K562 (cell line): ENCODE data around the gene BMPR2. TPM values are rescaled to one million over a fixed set of nuclear protein-coding genes. Genes with fewer than 3 reads are reported as not detected.

Source experiments
- ATAC-seq: fragments of 200-7000 bp; cut with Tn5 transposase; 3 replicates; pipeline ENCODE4 v1.9.1; 2020; ENCODE audit warnings: moderate library complexity
- BruUV-seq: library from RNA; stranded (reverse); fragments of 400-500 nt; replicated peaks from 2 replicates; lab custom pipeline; 2021; lab: Mats Ljungman, UMichigan
- CTCF ChIA-PET: fragments of 300-600 bp; formaldehyde crosslinking; extraction: SDS; loops from one replicate; lab custom pipeline; 2021; ENCODE audit warnings: low intra/inter-chr PET ratio; lab: Yijun Ruan, JAX
- POLR2A ChIA-PET: fragments of 300-600, 350-650 bp; sonication (Branson Sonifier 250); formaldehyde crosslinking; extraction: SDS; loops from one replicate; lab custom pipeline; 2021; ENCODE audit warnings: antibody characterized with exemption, inconsistent platforms; lab: Yijun Ruan, JAX
- DNase-seq, 4 experiments: peaks; one replicate each; pipeline versions ENCODE4 v3.0.0 to v3.0.0-alpha.2; 2011 to 2018; ENCODE audit warnings: low spot score in 3 of 4, mixed read lengths in 3 of 4; ENCODE audit errors: extremely low read depth in 1 of 4
- FAIRE-seq: peaks from 2 replicates; lab custom pipeline; 2011; peaks lifted over from hg19 to GRCh38; lab: Jason Lieb, UNC
- H2AFZ ChIP-seq: 2 replicates; pipeline ENCODE4 v1.6.0; 2011; ENCODE audit warnings: low read depth, low read length, control low read depth, inconsistent platforms
- H3K27ac ChIP-seq: fragments of 200-600 bp; 3 replicates; pipeline ENCODE4 v1.8.0; 2011; ENCODE audit warnings: low read depth, mild to moderate bottlenecking, control low read depth, inconsistent platforms, low read length, moderate library complexity, mixed read lengths; ENCODE audit errors: extremely low read depth
- H3K27me3 ChIP-seq, 2 experiments: fragments of 300-600 bp in 1 of 2; 2 replicates in 1 of 2; 3 replicates in 1 of 2; pipeline versions ENCODE4 v1.6.0 to v1.8.0; 2011; ENCODE audit warnings: inconsistent platforms in 2 of 2, low read length in 2 of 2, mild to moderate bottlenecking in 1 of 2, mixed read lengths in 1 of 2, moderate library complexity in 1 of 2; ENCODE audit not compliant: control insufficient read depth in 2 of 2, insufficient read depth in 2 of 2
- H3K36me3 ChIP-seq: fragments of 300-600 bp; 3 replicates; pipeline ENCODE4 v1.8.0; 2011; ENCODE audit warnings: mild to moderate bottlenecking, low read length, inconsistent platforms; ENCODE audit not compliant: control insufficient read depth, insufficient read depth
- H3K4me1 ChIP-seq, 2 experiments: fragments of 200-600 bp in 1 of 2; replicated peaks in 1 of 2; 2 replicates in 1 of 2; 3 replicates in 1 of 2; pipeline versions ENCODE4 v1.5.1 to v1.8.0; 2011; ENCODE audit warnings: inconsistent platforms in 2 of 2, low read length in 2 of 2, mild to moderate bottlenecking in 1 of 2, mixed read lengths in 1 of 2, moderate library complexity in 1 of 2; ENCODE audit not compliant: control insufficient read depth in 2 of 2, insufficient read depth in 2 of 2
- H3K4me2 ChIP-seq: 2 replicates; pipeline ENCODE4 v1.6.1; 2011; ENCODE audit warnings: low read length, control low read depth, inconsistent platforms, mixed read lengths; ENCODE audit not compliant: insufficient read depth
- H3K4me3 ChIP-seq: fragments of 200-600 bp; sonication (generic), shearing (Covaris generic); 2 replicates; pipeline ENCODE4 v1.5.1; 2016; ENCODE audit warnings: control low read depth, inconsistent platforms
- H3K79me2 ChIP-seq: fragments of 200-600 bp; 3 replicates; pipeline ENCODE4 v1.8.0; 2011; ENCODE audit warnings: low read length, inconsistent platforms; ENCODE audit not compliant: control insufficient read depth, insufficient read depth
- H3K9ac ChIP-seq, 2 experiments: 2 replicates each; pipeline versions ENCODE4 v1.6.0 to v1.6.1; 2011; ENCODE audit warnings: low read depth in 2 of 2, low read length in 2 of 2, control low read depth in 1 of 2, inconsistent platforms in 1 of 2, mild to moderate bottlenecking in 1 of 2, mixed read lengths in 1 of 2; ENCODE audit not compliant: insufficient read depth in 1 of 2
- H3K9me1 ChIP-seq: one replicate; pipeline ENCODE4 v1.6.0; 2011; ENCODE audit warnings: inconsistent platforms, mild to moderate bottlenecking, low read length, moderate library complexity; ENCODE audit not compliant: control insufficient read depth, insufficient read depth
- H3K9me3 ChIP-seq: replicated peaks from 2 replicates; pipeline ENCODE4 v1.5.1; 2011; ENCODE audit warnings: low read depth, low read length, inconsistent platforms; ENCODE audit not compliant: control insufficient read depth, insufficient read depth
- H4K20me1 ChIP-seq: replicated peaks from 2 replicates; pipeline ENCODE4 v1.6.1; 2011; ENCODE audit warnings: low read length, inconsistent platforms, mixed read lengths; ENCODE audit not compliant: control insufficient read depth, insufficient read depth
- CCAR2 ChIP-seq: fragments of 200-400 bp; formaldehyde crosslinking; IDR thresholded peaks from 2 replicates; pipeline ENCODE4 v1.6.1; 2017; ENCODE audit warnings: mild to moderate bottlenecking, low read depth, low read length
- CHD1 ChIP-seq: fragments of 200-600 bp; sonication (generic); IDR thresholded peaks from one replicate; pipeline ENCODE4 v1.6.1; 2012; ENCODE audit warnings: mild to moderate bottlenecking, moderate library complexity, low read length, inconsistent platforms
- EZH2 ChIP-seq: IDR thresholded peaks from 2 replicates; pipeline ENCODE4 v1.6.1; 2012; ENCODE audit warnings: low read depth, mild to moderate bottlenecking, inconsistent platforms, low read length, borderline replicate concordance
- LEF1 ChIP-seq: fragments of 450-650 bp; IDR thresholded peaks from 2 replicates; pipeline ENCODE4 v1.6.1; 2016; ENCODE audit warnings: mild to moderate bottlenecking
- NEUROD1 ChIP-seq: fragments of 150-350 bp; IDR thresholded peaks from 2 replicates; pipeline ENCODE4 v1.6.1; 2014; ENCODE audit warnings: borderline replicate concordance, low read length, low read depth; ENCODE audit not compliant: partially characterized antibody
- NUFIP1 ChIP-seq: fragments of 450-650 bp; IDR thresholded peaks from 2 replicates; pipeline ENCODE4 v1.6.1; 2018; ENCODE audit not compliant: partially characterized antibody
- PHF20 ChIP-seq: fragments of 450-650 bp; IDR thresholded peaks from 2 replicates; pipeline ENCODE4 v1.6.1; 2018; ENCODE audit not compliant: partially characterized antibody
- RBFOX2 ChIP-seq: fragments of 200-400 bp; formaldehyde crosslinking; IDR thresholded peaks from 2 replicates; pipeline ENCODE4 v1.6.1; 2017; ENCODE audit warnings: low read depth, mild to moderate bottlenecking, low read length, moderate library complexity
- RFX7 ChIP-seq: fragments of 250-450 bp; sonication (Bioruptor Pico); IDR thresholded peaks from 2 replicates; pipeline ENCODE4 v1.5.1; 2021; ENCODE audit warnings: mild to moderate bottlenecking
- SIX5 ChIP-seq, 2 experiments: IDR thresholded peaks; 2 replicates each; pipeline ENCODE4 v1.6.1; 2011; ENCODE audit warnings: low read length in 2 of 2, borderline replicate concordance in 1 of 2, low read depth in 1 of 2, mild to moderate bottlenecking in 1 of 2, moderate library complexity in 1 of 2; ENCODE audit not compliant: insufficient read depth in 1 of 2
- SMAD3 ChIP-seq: fragments of 450-650 bp; formaldehyde crosslinking; conservative IDR thresholded peaks from 2 replicates; pipeline ENCODE4 v1.4.0; 2020; ENCODE audit warnings: mild to moderate bottlenecking
- SMC3 ChIP-seq: conservative IDR thresholded peaks from 2 replicates; pipeline ENCODE4 v1.6.1; 2011; ENCODE audit warnings: low read depth, low read length, improper control_type of control experiment; ENCODE audit not compliant: insufficient read depth
- SNRNP70 ChIP-seq: fragments of 200-400 bp; formaldehyde crosslinking; optimal IDR thresholded peaks from 2 replicates; pipeline ENCODE3; 2017; ENCODE audit warnings: low read depth, low read length
- SUPT5H ChIP-seq: fragments of 450-650 bp; IDR thresholded peaks from 2 replicates; pipeline ENCODE4 v1.6.1; 2016
- ZHX1 ChIP-seq: fragments of 150-350 bp; conservative IDR thresholded peaks from 2 replicates; pipeline ENCODE4 v1.6.1; 2014; ENCODE audit warnings: low read length
- ZNF589 ChIP-seq: fragments of 200-800 bp; sonication (Bioruptor generic); IDR thresholded peaks from 2 replicates; pipeline ENCODE4 v1.6.1; 2016; ENCODE audit warnings: low read depth, missing genetic modification characterization, missing compliant biosample characterization
- ZNF668 ChIP-seq: fragments of 250-450 bp; sonication (Bioruptor Pico); IDR thresholded peaks from 2 replicates; pipeline ENCODE4 v1.8.0; 2022; ENCODE audit warnings: mild to moderate bottlenecking, inconsistent platforms
- ZNF76 ChIP-seq: fragments of 250-450 bp; sonication (Bioruptor Pico); IDR thresholded peaks from 2 replicates; pipeline ENCODE4 v1.4.0; 2020; ENCODE audit warnings: mild to moderate bottlenecking, moderate library complexity, borderline replicate concordance
- WGBS: fragments of 100-300 bp; shearing (Covaris generic); methylation state at CpG from one replicate; pipeline ENCODE4 v1.1.6; 2016; ENCODE audit warnings: low coverage, mixed read lengths; ENCODE audit not compliant: insufficient coverage; ENCODE audit errors: missing lambda C conversion rate; 5-methylcytosine and 5-hydroxymethylcytosine counted together
- in situ Hi-C: fragments of 300-500 bp; cut with MboI; formaldehyde crosslinking; loops from 4 replicates; pipeline ENCODE4 v1.15.0; 2018; ENCODE audit warnings: inconsistent platforms, mixed read lengths
- intact Hi-C: fragments of 100-400 bp; cut with micrococcal nuclease; formaldehyde crosslinking; loops from 2 replicates; pipeline ENCODE4 v1.14.2; 2022
- polyA plus RNA-seq, 8 experiments: library from polyadenylated mRNA; depleted of rRNA in 4 of 8; stranded (reverse) in 5 of 8; unstranded in 3 of 8; fragments of >200 nt; fragmentation: Nextera tagmentation in 2 of 8; fragmentation: Illumina TruSeq in 1 of 8; extraction: Ambion mirVana in 2 of 8; extraction: Trizol in 1 of 8; gene quantifications; 2 replicates each; pipeline versions ENCODE4 v1.2.1 to v1.2.3, GENCODE V29; 2011 to 2014; ENCODE audit warnings: inconsistent platforms in 1 of 8, missing spikeins in 1 of 8
- total RNA-seq, 7 experiments: library from RNA; depleted of rRNA in 6 of 7; stranded (reverse); fragments of >200 nt in 6 of 7; fragmentation: Illumina TruSeq in 2 of 7; extraction: Trizol in 2 of 7; gene quantifications; 2 replicates each; pipeline versions ENCODE4 v1.2.1 to v1.2.3, GENCODE V29; 2011 to 2021; ENCODE audit warnings: low replicate concordance in 1 of 7
- TF ChIP-seq, protein P1 (sequence below): fragments of 250-450 bp; sonication (Bioruptor Pico); IDR thresholded peaks from 2 replicates; pipeline ENCODE4 v1.4.0; 2020

The BMPR2 gene
- total and polyA plus RNA-seq, 9 of the 15 experiments (the other 6 are each of a cell fraction or from before 2014, with no cell fraction given) = 0.73 to 5.0 (median 3.3) TPM

DNA sequence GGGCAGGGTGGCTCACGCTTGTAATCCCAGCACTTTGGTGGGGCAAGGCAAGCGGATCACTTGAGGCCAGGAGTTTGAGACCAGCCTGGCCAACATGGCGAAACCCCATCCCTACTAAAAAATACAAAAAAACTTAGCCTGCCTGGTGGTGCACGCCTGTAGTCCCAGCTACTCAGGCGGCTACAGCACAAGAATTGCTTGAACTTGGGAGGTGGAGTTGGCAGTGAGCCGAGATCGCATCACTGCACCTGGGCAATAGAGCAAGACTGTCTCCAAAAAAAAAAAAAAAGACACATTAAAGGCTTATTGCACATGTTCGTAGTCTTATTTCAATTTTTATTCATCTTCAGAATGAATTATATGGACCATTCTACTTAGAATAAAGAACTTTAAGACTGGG, 110.2 kb downstream of the BMPR2 start (continued):
- TF ChIP-seq SMC3 (no peak), SMAD3 (CRISPR knock-in tag) (no peak), NEUROD1 (no peak), NUFIP1 (no peak), CCAR2 (no peak), ZNF668 (CRISPR knock-in tag) (no peak), ZNF76 (CRISPR knock-in tag) (no peak)
- TF ChIP-seq, protein P1, sequence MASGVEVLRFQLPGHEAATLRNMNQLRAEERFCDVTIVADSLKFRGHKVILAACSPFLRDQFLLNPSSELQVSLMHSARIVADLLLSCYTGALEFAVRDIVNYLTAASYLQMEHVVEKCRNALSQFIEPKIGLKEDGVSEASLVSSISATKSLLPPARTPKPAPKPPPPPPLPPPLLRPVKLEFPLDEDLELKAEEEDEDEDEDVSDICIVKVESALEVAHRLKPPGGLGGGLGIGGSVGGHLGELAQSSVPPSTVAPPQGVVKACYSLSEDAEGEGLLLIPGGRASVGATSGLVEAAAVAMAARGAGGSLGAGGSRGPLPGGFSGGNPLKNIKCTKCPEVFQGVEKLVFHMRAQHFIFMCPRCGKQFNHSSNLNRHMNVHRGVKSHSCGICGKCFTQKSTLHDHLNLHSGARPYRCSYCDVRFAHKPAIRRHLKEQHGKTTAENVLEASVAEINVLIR (CRISPR knock-in tag) = no peak

DNA sequence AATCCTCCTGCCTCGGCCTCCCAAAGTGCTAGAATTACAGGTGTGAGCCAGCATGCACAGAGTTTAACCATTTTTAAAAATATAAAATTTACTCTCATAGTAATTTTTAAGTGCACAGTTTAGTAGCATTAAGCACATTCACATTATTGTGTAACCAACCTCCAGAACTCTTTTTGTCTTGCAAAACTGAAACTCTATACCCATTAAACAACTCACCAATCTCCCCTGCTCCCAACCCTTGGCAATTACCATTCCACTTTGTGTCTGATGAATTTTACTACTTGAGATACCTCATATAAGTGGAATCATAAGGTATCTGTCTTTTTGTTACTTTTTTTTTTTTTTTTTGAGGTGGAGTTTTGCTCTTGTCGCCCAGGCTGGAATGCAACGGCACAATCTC, 112.5 kb downstream of the BMPR2 start:
- H3K9ac ChIP-seq = no peak overlapping the region
- H3K9me1 ChIP-seq = no peaks in the 10 kb centered on the region
- no peaks in the 10 kb centered on the region; a peak in 2 of 5 replicates for H3K4me1 ChIP-seq
- DNase-seq (no peak), ATAC-seq (no peak), FAIRE-seq (no peak)
- H3K9me3 ChIP-seq = no peaks in the 10 kb centered on the region
- no peaks in the 10 kb centered on the region for H4K20me1 ChIP-seq
- H2AFZ ChIP-seq = no peak overlapping the region
- no peaks in the 10 kb centered on the region for H3K79me2 ChIP-seq
- intact Hi-C loops = no loop called here
- in situ Hi-C loops = no loop called here
- H3K4me3 ChIP-seq = no peak overlapping the region
- no peak overlapping the region for H3K4me2 ChIP-seq
- no peak overlapping the region for H3K27ac ChIP-seq
- no peaks in the 10 kb centered on the region for H3K27me3 ChIP-seq
- BruUV-seq = no TSS peak
- no peaks in the 10 kb centered on the region for H3K36me3 ChIP-seq
- 100% methylated on average over 1 of the region's 3 CpGs for WGBS
- POLR2A ChIA-PET = no interaction called here
- CTCF ChIA-PET = no interaction called here
- TF ChIP-seq CHD1 (no peak), PHF20 (no peak), SIX5 (IDR thresholded peaks at IDR 0.05; ENCODE audit: borderline replicate concordance in 1 of 2, insufficient read depth in 1 of 2, low read depth in 1 of 2, low read length in 2 of 2) (no peak), EZH2 (no peak), SUPT5H (no peak), ZHX1 (no peak), SNRNP70 (no peak), LEF1 (no peak), RBFOX2 (no peak), ZNF589 (no peak), RFX7 (CRISPR knock-in tag) (no peak)
